ENCODE data around the gene SVBP.
A peak's percentile ranks its signal among the peaks of the same experiment; 100 is the strongest.

SVBP gene

DNA sequence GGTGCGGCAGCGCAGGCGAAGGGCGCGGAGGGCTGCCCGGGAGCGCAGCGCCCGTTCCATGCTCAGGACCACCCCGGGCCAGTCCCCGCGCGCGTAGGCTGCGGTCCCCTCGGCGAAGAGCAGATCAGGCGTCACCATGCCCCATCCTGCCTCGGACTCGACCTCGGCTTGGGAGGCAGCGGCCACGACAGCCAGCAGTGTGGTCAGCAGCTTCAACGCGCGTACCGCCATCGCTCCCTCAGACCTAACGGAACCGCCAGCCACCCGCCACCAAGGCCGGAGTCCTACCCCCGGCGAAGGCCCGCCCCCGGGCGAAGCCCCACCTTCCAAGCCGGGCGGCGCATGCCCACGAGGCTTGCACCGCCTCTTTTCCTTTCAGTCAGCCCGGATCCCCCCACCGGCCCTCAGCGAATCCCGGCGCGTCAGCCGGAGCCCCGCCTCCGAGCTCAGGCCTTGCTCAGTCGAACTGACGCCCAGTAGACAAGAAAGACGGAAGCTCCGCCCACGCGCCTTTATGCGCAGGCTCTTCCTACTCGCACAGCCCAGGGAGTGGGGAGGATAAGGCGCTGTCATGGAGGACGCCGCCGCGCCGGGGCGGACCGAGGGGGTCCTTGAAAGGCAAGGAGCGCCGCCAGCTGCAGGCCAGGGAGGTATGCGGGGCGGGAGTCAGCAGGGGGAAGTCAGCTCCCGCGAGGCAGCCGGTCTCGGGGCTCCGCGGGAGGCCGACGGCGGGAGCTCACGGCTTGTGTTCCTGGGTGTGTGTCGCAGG lies 50.3 kb downstream of the SVBP start, which contains the start of the genes C1orf50 and P3H1 (continued):
- TF ChIP-seq, protein P1, sequence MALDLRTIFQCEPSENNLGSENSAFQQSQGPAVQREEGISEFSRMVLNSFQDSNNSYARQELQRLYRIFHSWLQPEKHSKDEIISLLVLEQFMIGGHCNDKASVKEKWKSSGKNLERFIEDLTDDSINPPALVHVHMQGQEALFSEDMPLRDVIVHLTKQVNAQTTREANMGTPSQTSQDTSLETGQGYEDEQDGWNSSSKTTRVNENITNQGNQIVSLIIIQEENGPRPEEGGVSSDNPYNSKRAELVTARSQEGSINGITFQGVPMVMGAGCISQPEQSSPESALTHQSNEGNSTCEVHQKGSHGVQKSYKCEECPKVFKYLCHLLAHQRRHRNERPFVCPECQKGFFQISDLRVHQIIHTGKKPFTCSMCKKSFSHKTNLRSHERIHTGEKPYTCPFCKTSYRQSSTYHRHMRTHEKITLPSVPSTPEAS (tag by site-specific recombination; IDR thresholded peaks at IDR 0.05) = no peak
- TF ChIP-seq ZNF16 (tag by site-specific recombination; IDR thresholded peaks at IDR 0.05; ENCODE audit: low read depth) (no peak), ZNF48 (tag by site-specific recombination; IDR thresholded peaks at IDR 0.05) (no peak), KLF1 (tag by site-specific recombination; IDR thresholded peaks at IDR 0.05) (peak; percentile 5; the same call in 1 of the 2 replicates), ZFHX2 (tag by site-specific recombination; conservative IDR thresholded peaks at IDR 0.05) (peak; percentile 82), ZNF843 (tag by site-specific recombination; IDR thresholded peaks at IDR 0.05) (0 out of 2 replicates have a peak, but pooled peaks have one; percentile 11), ZNF792 (tag by site-specific recombination; IDR thresholded peaks at IDR 0.05) (0 out of 2 replicates have a peak, but pooled peaks have one; percentile 20), ZNF214 (tag by site-specific recombination; IDR thresholded peaks at IDR 0.05; ENCODE audit: borderline replicate concordance) (no peak), ZNF544 (tag by site-specific recombination; IDR thresholded peaks at IDR 0.05) (no peak), FEZF1 (tag by site-specific recombination; IDR thresholded peaks at IDR 0.05) (no peak), REPIN1 (tag by site-specific recombination; IDR thresholded peaks at IDR 0.05; ENCODE audit: low read depth) (peak; percentile 78; the same call in 1 of the 2 replicates), ZNF785 (tag by site-specific recombination; IDR thresholded peaks at IDR 0.05) (peak; percentile 75; the same call in 1 of the 2 replicates), ZNF548 (tag by site-specific recombination; IDR thresholded peaks at IDR 0.05) (no peak), ZNF707 (tag by site-specific recombination; IDR thresholded peaks at IDR 0.05) (no peak), ZNF610 (tag by site-specific recombination; IDR thresholded peaks at IDR 0.05; ENCODE audit: borderline replicate concordance) (peak; percentile 39), ZNF600 (tag by site-specific recombination; IDR thresholded peaks at IDR 0.05) (peak; percentile 74), HOXD13 (CRISPR knock-in tag; IDR thresholded peaks at IDR 0.05; ENCODE audit: borderline replicate concordance) (no peak), ZNF354C (tag by site-specific recombination; IDR thresholded peaks at IDR 0.05; ENCODE audit: borderline replicate concordance, low read depth) (no peak), ZBTB7A (tag by site-specific recombination; IDR thresholded peaks at IDR 0.05; ENCODE audit: low read depth) (no peak; the same call in 1 of the 2 replicates), ZNF623 (tag by site-specific recombination; IDR thresholded peaks at IDR 0.05) (no peak), ZNF624 (tag by site-specific recombination; IDR thresholded peaks at IDR 0.05) (no peak), ZNF302 (tag by site-specific recombination; IDR thresholded peaks at IDR 0.05; ENCODE audit: low read depth) (no peak), ZIC2 (tag by site-specific recombination; IDR thresholded peaks at IDR 0.05) (peak; percentile 88), ZNF626 (tag by site-specific recombination; IDR thresholded peaks at IDR 0.05) (no peak)
- TF ChIP-seq, protein P2, sequence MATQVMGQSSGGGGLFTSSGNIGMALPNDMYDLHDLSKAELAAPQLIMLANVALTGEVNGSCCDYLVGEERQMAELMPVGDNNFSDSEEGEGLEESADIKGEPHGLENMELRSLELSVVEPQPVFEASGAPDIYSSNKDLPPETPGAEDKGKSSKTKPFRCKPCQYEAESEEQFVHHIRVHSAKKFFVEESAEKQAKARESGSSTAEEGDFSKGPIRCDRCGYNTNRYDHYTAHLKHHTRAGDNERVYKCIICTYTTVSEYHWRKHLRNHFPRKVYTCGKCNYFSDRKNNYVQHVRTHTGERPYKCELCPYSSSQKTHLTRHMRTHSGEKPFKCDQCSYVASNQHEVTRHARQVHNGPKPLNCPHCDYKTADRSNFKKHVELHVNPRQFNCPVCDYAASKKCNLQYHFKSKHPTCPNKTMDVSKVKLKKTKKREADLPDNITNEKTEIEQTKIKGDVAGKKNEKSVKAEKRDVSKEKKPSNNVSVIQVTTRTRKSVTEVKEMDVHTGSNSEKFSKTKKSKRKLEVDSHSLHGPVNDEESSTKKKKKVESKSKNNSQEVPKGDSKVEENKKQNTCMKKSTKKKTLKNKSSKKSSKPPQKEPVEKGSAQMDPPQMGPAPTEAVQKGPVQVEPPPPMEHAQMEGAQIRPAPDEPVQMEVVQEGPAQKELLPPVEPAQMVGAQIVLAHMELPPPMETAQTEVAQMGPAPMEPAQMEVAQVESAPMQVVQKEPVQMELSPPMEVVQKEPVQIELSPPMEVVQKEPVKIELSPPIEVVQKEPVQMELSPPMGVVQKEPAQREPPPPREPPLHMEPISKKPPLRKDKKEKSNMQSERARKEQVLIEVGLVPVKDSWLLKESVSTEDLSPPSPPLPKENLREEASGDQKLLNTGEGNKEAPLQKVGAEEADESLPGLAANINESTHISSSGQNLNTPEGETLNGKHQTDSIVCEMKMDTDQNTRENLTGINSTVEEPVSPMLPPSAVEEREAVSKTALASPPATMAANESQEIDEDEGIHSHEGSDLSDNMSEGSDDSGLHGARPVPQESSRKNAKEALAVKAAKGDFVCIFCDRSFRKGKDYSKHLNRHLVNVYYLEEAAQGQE (tag by site-specific recombination; IDR thresholded peaks at IDR 0.05) = no peak
- TF ChIP-seq, protein P3, sequence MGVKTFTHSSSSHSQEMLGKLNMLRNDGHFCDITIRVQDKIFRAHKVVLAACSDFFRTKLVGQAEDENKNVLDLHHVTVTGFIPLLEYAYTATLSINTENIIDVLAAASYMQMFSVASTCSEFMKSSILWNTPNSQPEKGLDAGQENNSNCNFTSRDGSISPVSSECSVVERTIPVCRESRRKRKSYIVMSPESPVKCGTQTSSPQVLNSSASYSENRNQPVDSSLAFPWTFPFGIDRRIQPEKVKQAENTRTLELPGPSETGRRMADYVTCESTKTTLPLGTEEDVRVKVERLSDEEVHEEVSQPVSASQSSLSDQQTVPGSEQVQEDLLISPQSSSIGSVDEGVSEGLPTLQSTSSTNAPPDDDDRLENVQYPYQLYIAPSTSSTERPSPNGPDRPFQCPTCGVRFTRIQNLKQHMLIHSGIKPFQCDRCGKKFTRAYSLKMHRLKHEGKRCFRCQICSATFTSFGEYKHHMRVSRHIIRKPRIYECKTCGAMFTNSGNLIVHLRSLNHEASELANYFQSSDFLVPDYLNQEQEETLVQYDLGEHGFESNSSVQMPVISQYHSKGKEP (tag by site-specific recombination; IDR thresholded peaks at IDR 0.05) = no peak
- TF ChIP-seq, protein P4, sequence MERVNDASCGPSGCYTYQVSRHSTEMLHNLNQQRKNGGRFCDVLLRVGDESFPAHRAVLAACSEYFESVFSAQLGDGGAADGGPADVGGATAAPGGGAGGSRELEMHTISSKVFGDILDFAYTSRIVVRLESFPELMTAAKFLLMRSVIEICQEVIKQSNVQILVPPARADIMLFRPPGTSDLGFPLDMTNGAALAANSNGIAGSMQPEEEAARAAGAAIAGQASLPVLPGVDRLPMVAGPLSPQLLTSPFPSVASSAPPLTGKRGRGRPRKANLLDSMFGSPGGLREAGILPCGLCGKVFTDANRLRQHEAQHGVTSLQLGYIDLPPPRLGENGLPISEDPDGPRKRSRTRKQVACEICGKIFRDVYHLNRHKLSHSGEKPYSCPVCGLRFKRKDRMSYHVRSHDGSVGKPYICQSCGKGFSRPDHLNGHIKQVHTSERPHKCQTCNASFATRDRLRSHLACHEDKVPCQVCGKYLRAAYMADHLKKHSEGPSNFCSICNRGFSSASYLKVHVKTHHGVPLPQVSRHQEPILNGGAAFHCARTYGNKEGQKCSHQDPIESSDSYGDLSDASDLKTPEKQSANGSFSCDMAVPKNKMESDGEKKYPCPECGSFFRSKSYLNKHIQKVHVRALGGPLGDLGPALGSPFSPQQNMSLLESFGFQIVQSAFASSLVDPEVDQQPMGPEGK (tag by site-specific recombination; IDR thresholded peaks at IDR 0.05) = peak; percentile 95
- TF ChIP-seq, protein P5, sequence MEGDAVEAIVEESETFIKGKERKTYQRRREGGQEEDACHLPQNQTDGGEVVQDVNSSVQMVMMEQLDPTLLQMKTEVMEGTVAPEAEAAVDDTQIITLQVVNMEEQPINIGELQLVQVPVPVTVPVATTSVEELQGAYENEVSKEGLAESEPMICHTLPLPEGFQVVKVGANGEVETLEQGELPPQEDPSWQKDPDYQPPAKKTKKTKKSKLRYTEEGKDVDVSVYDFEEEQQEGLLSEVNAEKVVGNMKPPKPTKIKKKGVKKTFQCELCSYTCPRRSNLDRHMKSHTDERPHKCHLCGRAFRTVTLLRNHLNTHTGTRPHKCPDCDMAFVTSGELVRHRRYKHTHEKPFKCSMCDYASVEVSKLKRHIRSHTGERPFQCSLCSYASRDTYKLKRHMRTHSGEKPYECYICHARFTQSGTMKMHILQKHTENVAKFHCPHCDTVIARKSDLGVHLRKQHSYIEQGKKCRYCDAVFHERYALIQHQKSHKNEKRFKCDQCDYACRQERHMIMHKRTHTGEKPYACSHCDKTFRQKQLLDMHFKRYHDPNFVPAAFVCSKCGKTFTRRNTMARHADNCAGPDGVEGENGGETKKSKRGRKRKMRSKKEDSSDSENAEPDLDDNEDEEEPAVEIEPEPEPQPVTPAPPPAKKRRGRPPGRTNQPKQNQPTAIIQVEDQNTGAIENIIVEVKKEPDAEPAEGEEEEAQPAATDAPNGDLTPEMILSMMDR (tag by site-specific recombination; IDR thresholded peaks at IDR 0.05) = peak; percentile 62
- TF ChIP-seq, protein P6, sequence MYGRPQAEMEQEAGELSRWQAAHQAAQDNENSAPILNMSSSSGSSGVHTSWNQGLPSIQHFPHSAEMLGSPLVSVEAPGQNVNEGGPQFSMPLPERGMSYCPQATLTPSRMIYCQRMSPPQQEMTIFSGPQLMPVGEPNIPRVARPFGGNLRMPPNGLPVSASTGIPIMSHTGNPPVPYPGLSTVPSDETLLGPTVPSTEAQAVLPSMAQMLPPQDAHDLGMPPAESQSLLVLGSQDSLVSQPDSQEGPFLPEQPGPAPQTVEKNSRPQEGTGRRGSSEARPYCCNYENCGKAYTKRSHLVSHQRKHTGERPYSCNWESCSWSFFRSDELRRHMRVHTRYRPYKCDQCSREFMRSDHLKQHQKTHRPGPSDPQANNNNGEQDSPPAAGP (tag by site-specific recombination; IDR thresholded peaks at IDR 0.05) = peak; percentile 87
